ENCODE data around the gene ETS2.
A peak's percentile ranks its signal among the peaks of the same experiment; 100 is the strongest.
"Not testable (repeated sequence)": the region's sequence is repeated elsewhere in the genome, so short reads cannot be mapped to it uniquely, and the experiment has no call there.

The ETS2 gene

GRCh38 chr21:38824124-38824822 is 18.5 kb downstream of the ETS2 start:
- no peak overlapping the region for H3K4me3 ChIP-seq (ENCODE audit: control insufficient read depth, low read depth, low read length)
- no peak for DNase-seq (ENCODE audit: low read depth)

DNA sequence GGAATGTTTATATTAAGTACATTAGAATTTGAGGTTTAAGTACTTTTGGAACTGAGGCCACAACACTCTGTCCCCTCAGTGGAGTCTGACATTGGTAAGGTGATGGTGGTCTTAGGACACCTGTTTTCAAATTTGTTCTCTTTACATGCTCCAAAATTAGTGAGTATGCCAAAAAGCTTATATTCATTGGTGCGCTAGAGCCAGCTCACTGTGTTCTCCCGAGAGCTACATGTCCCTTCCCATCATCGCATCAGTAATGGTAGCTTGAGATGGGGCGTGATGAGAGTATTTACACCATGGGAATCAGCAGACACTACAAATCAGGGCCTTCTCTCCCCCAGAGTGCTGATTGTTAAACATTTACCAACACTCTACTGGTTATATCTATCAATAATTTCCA is 19.5 kb downstream of the ETS2 start:
- H3K4me3 ChIP-seq (ENCODE audit: control insufficient read depth, low read depth, low read length) = no peak overlapping the region
- no peak for TF ChIP-seq CTCF (IDR thresholded peaks at IDR 0.05; ENCODE audit: control insufficient read depth, insufficient read depth, low read depth, low read length, missing control alignments)

More at GRCh38 chr21:38824124-38824822, 18.5 kb downstream of the ETS2 start:
- TF ChIP-seq CTCF (IDR thresholded peaks at IDR 0.05; ENCODE audit: control insufficient read depth, insufficient read depth, low read depth, low read length, missing control alignments) = no peak

GRCh38 chr21:38825921-38826320 is 20.2 kb downstream of the ETS2 start:
- TF ChIP-seq CTCF (IDR thresholded peaks at IDR 0.05; ENCODE audit: control insufficient read depth, insufficient read depth, low read depth, low read length, missing control alignments) = no peak
- DNase-seq (ENCODE audit: low read depth) = no peak
- H3K4me3 ChIP-seq (ENCODE audit: control insufficient read depth, low read depth, low read length) = no peak overlapping the region

More for the DNA sequence above, 19.5 kb downstream of the ETS2 start:
- no peak for DNase-seq (ENCODE audit: low read depth)

GRCh38 chr21:38828111-38828510 is 22.4 kb downstream of the ETS2 start:
- H3K4me3 ChIP-seq (ENCODE audit: control insufficient read depth, low read depth, low read length); DNase-seq (ENCODE audit: low read depth): not testable (repeated sequence)

GRCh38 chr21:38830671-38831525 is 25.2 kb downstream of the ETS2 start:
- DNase-seq (ENCODE audit: low read depth) = no peak
- no peak overlapping the region for H3K4me3 ChIP-seq (ENCODE audit: control insufficient read depth, low read depth, low read length)
- TF ChIP-seq CTCF (IDR thresholded peaks at IDR 0.05; ENCODE audit: control insufficient read depth, insufficient read depth, low read depth, low read length, missing control alignments) = no peak

- DNase-seq (ENCODE audit: low read depth) = peak; percentile 88
- no peak overlapping the region for H3K4me3 ChIP-seq (ENCODE audit: control insufficient read depth, low read depth, low read length)
- no peak for TF ChIP-seq CTCF (IDR thresholded peaks at IDR 0.05; ENCODE audit: control insufficient read depth, insufficient read depth, low read depth, low read length, missing control alignments)
Measured at GRCh38 chr21:38831526-38832467, 26.1 kb downstream of the ETS2 start.

Measured in AG09309 (cell line).